Calu3 (cell line): ENCODE measurements around the gene PGM2L1. TPM values are rescaled to one million over a fixed set of nuclear protein-coding genes. Genes with fewer than 3 reads are reported as not detected.

Experiments used
- BruUV-seq: library from RNA; stranded (reverse); fragments of 400-500 nt; replicated peaks from 2 replicates; lab custom pipeline; 2021; lab: Mats Ljungman, UMichigan
- CTCF ChIA-PET: fragments of 300-600 bp; sonication (Branson Sonifier 250); formaldehyde crosslinking; loops from one replicate; lab custom pipeline; 2022; ENCODE audit warnings: antibody characterized with exemption; lab: Charles Lee
- DNase-seq: peaks from one replicate; pipeline ENCODE4 v3.0.0; 2022
- H3K27ac Mint-ChIP-seq: one replicate; pipeline ENCODE4 v1.8.0; 2022; ENCODE audit warnings: mixed read lengths; ENCODE audit not compliant: unreplicated experiment
- H3K27me3 Mint-ChIP-seq: one replicate; pipeline ENCODE4 v1.8.0; 2022; ENCODE audit warnings: mixed read lengths; ENCODE audit not compliant: unreplicated experiment
- H3K36me3 Mint-ChIP-seq: one replicate; pipeline ENCODE4 v1.8.0; 2022; ENCODE audit warnings: mild to moderate bottlenecking, moderate library complexity, mixed read lengths; ENCODE audit not compliant: insufficient read depth, unreplicated experiment
- H3K4me1 Mint-ChIP-seq: one replicate; pipeline ENCODE4 v1.8.0; 2022; ENCODE audit warnings: mild to moderate bottlenecking, low read depth, mixed read lengths; ENCODE audit not compliant: unreplicated experiment
- H3K4me3 Mint-ChIP-seq: one replicate; pipeline ENCODE4 v1.8.0; 2022; ENCODE audit warnings: mild to moderate bottlenecking, low read depth, moderate library complexity, mixed read lengths; ENCODE audit not compliant: unreplicated experiment
- H3K9me3 Mint-ChIP-seq: one replicate; pipeline ENCODE4 v1.8.0; 2022; ENCODE audit warnings: low read depth, mixed read lengths; ENCODE audit not compliant: unreplicated experiment
- intact Hi-C: fragments of 100-400 bp; cut with micrococcal nuclease; formaldehyde crosslinking; loops from one replicate; pipeline ENCODE4 v1.10.0; 2022; ENCODE audit not compliant: unreplicated experiment
- total RNA-seq: library from RNA; stranded (reverse); gene quantifications from 2 replicates; pipeline ENCODE4 v1.2.3, GENCODE V29; 2022
- TF ChIP-seq, protein P1 (sequence below): fragments of 200-600 bp; IDR thresholded peaks from one replicate; pipeline ENCODE4 v1.8.0; 2022; ENCODE audit warnings: antibody characterized with exemption; ENCODE audit not compliant: unreplicated experiment

The PGM2L1 gene
- total RNA-seq, 1 experiment from 2014 or later, result 7.2 TPM

DNA sequence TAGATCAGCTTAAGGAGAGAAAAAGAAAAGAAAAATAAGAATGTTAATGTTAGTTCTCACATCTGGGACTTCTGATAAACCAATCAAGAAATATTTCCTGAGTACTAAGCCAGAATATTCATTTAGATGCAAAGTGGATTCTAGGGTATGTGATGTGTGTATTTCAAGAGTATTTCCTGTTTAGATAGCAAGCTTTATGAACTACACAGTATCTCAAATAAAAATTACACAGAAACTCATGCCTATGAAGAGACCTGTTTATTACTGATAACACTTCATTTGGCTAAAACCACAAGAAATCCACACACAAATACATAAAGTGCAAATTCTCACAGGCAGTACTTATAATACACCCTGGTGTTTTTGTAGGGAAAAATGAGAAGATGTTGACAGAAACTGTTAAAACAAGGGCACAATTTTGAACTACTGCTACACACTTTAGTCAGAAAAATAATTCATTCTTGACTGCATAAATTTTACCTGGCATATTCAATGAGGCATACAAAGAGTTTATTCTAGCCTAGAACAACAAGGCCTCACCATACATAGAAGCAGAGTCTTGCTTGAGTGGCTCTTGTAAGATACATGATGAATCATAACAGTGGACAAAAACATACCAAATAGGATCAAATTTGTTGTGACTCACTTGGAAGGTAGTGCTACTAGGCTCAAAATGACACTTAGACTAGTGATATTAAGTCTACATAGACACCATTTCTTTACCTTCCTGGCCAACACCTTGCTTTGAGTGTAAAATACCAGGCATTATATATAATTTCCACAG lies 68.0 kb downstream of the PGM2L1 start:
- Mint-ChIP-seq H3K27me3 (no peaks in the 10 kb centered on the region), H3K36me3 (no peaks in the 10 kb centered on the region), H3K9me3 (no peaks in the 10 kb centered on the region), H3K4me1 (no peaks in the 10 kb centered on the region), H3K27ac (no peak overlapping the region), H3K4me3 (no peak overlapping the region)
- no TSS peak for BruUV-seq
- DNase-seq, result no peak
- CTCF ChIA-PET, result interaction anchor here (1.0 kb wide), 1 partner anchor 41 kb away, joined by 3 read pairs; no protein-coding TSS in a partner anchor
- TF ChIP-seq, protein P1, sequence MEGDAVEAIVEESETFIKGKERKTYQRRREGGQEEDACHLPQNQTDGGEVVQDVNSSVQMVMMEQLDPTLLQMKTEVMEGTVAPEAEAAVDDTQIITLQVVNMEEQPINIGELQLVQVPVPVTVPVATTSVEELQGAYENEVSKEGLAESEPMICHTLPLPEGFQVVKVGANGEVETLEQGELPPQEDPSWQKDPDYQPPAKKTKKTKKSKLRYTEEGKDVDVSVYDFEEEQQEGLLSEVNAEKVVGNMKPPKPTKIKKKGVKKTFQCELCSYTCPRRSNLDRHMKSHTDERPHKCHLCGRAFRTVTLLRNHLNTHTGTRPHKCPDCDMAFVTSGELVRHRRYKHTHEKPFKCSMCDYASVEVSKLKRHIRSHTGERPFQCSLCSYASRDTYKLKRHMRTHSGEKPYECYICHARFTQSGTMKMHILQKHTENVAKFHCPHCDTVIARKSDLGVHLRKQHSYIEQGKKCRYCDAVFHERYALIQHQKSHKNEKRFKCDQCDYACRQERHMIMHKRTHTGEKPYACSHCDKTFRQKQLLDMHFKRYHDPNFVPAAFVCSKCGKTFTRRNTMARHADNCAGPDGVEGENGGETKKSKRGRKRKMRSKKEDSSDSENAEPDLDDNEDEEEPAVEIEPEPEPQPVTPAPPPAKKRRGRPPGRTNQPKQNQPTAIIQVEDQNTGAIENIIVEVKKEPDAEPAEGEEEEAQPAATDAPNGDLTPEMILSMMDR, result no peak
- intact Hi-C loops, result no loop called here

DNA sequence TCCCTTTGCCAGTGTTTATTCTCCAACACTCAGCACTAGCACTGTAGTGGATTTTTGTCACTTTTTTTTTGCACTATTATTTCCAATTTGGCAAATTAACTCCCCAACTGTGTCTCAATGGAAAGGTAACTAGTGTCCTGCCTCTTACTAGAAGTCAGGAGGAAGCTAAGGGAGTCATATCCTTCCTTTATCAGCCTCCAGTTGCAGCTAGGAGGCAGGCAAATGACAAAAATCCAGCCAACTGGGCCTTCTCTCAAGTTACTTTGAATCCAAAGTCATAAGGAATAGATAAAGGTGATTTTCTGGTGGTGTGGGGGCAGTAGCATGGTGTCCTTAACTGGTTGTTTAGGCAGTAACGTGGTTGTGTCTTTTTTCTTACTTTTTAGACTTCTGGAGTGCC lies 71.2 kb downstream of the PGM2L1 start:
- TF ChIP-seq, protein P1, result no peak
- BruUV-seq, result no TSS peak
- Mint-ChIP-seq H3K4me1 (no peaks in the 10 kb centered on the region), H3K4me3 (no peak overlapping the region), H3K27me3 (peaks cover 17% of the 10 kb centered on the region), H3K9me3 (no peaks in the 10 kb centered on the region), H3K27ac (no peak overlapping the region), H3K36me3 (no peaks in the 10 kb centered on the region)
- no peak for DNase-seq
- CTCF ChIA-PET, result no interaction called here
- intact Hi-C loops, result no loop called here

DNA sequence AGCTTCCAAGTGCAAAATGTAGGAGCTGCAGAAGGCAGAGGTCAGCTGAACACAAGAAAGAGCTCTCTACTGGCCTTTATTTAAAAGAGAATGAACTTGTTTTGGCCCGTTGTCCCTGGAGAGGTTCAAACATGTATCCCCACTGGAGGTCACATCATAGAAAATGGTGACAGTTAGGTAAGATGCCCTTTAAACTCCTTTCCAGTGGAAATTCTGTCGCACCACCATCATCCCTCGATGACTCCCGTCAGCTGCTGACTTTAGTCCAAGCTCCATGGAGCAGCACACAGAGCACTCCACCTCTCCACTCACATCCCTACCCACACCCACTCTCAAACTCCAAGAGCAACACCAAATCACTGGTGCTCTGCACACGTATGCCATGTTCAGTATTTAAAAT lies 71.6 kb downstream of the PGM2L1 start:
- H3K27me3 Mint-ChIP-seq, result peaks cover 17% of the 10 kb centered on the region
- no peak for DNase-seq
- H3K27ac Mint-ChIP-seq, result no peak overlapping the region

DNA sequence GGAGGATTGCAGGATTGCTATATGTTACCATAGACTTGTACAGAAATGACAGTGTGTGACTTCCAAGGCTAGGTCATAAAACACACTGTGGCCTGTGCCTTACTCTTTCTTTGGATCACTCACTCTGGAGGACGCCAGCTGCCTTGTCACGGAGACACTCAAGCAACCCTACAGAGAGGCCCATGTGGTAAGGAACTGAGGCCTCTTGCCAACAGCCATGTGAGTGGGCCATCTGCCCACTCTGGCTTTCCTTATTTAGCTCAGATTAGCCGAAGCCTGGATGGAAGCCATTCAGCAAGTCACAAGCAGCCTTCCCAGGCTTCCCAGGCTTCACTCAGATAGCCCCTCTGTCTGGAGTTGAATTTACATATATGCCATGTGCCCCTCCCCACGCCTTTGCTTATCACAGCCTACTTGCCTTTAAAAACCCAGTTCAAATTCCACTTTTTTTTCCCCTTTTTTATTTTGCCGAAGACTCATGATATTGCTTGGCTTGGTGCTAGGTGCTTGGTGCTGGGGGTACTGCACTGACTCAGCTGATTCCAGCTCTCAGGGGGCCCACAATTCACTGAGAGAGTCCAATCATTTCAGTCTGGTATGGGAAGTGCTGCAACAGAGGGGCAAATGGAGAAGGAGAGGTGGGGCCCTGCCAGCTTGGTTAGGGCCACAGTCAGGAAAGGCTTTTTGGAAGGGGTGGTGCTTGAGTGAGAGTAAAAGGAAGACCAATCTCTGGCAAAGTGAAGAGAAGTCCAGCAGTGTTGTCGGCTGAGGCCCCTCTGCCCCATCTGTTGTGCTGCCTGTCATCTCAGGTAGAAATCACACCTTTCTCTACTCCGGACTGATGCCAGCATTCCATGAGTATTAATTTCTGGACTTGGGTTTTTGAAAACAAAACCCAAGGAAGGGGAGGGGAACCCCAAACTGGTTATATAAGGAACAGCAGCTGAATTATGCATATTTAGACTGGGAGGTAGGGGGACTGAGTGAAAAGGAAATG lies 72.3 kb downstream of the PGM2L1 start:
- CTCF ChIA-PET, result interaction anchor here (0.5 kb wide), 1 partner anchor 9 kb away, joined by 3 read pairs; no protein-coding TSS in a partner anchor
- no peaks in the 10 kb centered on the region for H3K9me3 Mint-ChIP-seq
- no peaks in the 10 kb centered on the region for H3K4me1 Mint-ChIP-seq
- BruUV-seq, result no TSS peak
- DNase-seq, result no peak
- H3K27ac Mint-ChIP-seq, result no peak overlapping the region
- peaks cover 17% of the 10 kb centered on the region for H3K27me3 Mint-ChIP-seq
- H3K4me3 Mint-ChIP-seq, result no peak overlapping the region
- no peaks in the 10 kb centered on the region for H3K36me3 Mint-ChIP-seq
- intact Hi-C loops, result no loop called here
- TF ChIP-seq, protein P1, result no peak

More for the DNA sequence above, 71.6 kb downstream of the PGM2L1 start:
- no peak overlapping the region for H3K4me3 Mint-ChIP-seq
- CTCF ChIA-PET, result interaction anchor here (0.5 kb wide), 1 partner anchor 10 kb away, joined by 3 read pairs; no protein-coding TSS in a partner anchor
- no peaks in the 10 kb centered on the region for H3K4me1 Mint-ChIP-seq
- TF ChIP-seq, protein P1, result no peak
- H3K36me3 Mint-ChIP-seq, result no peaks in the 10 kb centered on the region
- no peaks in the 10 kb centered on the region for H3K9me3 Mint-ChIP-seq
- BruUV-seq, result no TSS peak
- intact Hi-C loops, result no loop called here
